Activated naive CD4-positive, alpha-beta T cell treated with anti-CD3 and anti-CD28 coated beads, Interleukin-2, amount 50 U/mL, for 24 hours (primary cell): ENCODE measurements around the gene TRIM37.
"Not testable (repeated sequence)": the region's sequence is repeated elsewhere in the genome, so short reads cannot be mapped to it uniquely, and the experiment has no call there.

Source experiments
- H3K27ac Mint-ChIP-seq: one replicate; pipeline ENCODE4 v1.8.0; 2021; ENCODE audit warnings: mild to moderate bottlenecking, mixed read lengths
- H3K27me3 Mint-ChIP-seq: one replicate; pipeline ENCODE4 v1.8.0; 2021; ENCODE audit warnings: mixed read lengths
- H3K36me3 Mint-ChIP-seq: one replicate; pipeline ENCODE4 v1.8.0; 2021; ENCODE audit warnings: mixed read lengths
- H3K4me1 Mint-ChIP-seq: one replicate; pipeline ENCODE4 v1.8.0; 2021; ENCODE audit warnings: mixed read lengths
- H3K4me3 Mint-ChIP-seq: one replicate; pipeline ENCODE4 v1.8.0; 2021; ENCODE audit warnings: mild to moderate bottlenecking, mixed read lengths
- H3K9me3 Mint-ChIP-seq: one replicate; pipeline ENCODE4 v1.8.0; 2021; ENCODE audit warnings: mixed read lengths

TRIM37 gene

DNA sequence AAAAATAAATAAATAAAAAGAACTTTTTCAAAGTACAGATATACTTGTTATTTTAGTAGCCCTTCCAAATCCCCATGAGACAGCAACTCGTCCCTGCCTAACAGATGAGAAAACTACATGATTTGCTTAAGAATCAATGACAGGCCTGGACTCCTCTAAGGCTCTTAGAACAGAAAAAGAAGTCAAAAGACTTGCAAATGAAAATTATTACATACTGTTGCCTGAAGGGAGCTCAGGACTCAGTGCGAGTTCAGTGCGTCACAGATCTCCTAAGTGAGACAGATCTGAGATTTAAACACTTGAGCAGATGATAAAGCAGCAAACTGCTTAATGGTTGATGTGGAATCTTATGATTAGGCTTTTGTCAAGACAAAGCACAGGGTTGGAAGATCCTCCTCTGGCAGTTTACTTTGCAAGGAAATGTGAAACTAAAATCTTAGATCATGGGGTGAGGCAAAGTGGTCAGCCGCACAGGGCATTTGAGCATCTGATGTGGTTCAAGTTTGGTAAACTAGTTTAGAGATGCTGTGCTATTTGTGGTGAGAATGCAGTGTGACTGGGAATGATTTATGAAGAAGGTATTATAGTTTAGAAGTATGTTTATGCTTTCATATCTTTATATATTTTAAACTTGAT lies 138.1 kb downstream of the TRIM37 start:
- H3K36me3 Mint-ChIP-seq, result peaks cover 1% of the 10 kb centered on the region
- H3K9me3 Mint-ChIP-seq, result no peaks in the 10 kb centered on the region
- H3K27ac Mint-ChIP-seq, result no peak overlapping the region
- H3K4me1 Mint-ChIP-seq, result peaks cover 4% of the 10 kb centered on the region
- H3K4me3 Mint-ChIP-seq, result no peak overlapping the region
- H3K27me3 Mint-ChIP-seq, result no peaks in the 10 kb centered on the region

DNA sequence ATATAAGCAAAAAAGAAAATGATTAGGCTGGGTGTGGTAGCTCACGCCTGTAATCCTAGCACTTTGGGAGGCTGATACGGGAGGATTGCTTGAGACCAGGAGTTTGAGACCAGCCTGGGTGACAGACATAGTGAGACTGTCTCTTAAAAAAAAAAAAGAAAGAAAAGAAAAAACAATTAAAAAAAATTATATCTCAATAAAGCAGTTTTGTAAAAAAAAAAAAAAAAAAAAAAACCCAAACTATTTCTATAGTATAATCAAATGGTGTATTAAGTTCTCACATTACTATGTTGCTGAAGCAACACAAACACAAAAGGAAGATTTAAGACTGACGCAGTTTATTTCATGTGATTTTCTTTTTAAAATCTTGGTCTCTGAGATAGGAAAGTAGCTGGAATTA lies 140.5 kb downstream of the TRIM37 start:
- Mint-ChIP-seq H3K4me1 (peaks cover 4% of the 10 kb centered on the region), H3K36me3 (no peaks in the 10 kb centered on the region), H3K9me3 (no peaks in the 10 kb centered on the region), H3K4me3 (no peak overlapping the region), H3K27me3 (no peaks in the 10 kb centered on the region), H3K27ac (no peak overlapping the region)

DNA sequence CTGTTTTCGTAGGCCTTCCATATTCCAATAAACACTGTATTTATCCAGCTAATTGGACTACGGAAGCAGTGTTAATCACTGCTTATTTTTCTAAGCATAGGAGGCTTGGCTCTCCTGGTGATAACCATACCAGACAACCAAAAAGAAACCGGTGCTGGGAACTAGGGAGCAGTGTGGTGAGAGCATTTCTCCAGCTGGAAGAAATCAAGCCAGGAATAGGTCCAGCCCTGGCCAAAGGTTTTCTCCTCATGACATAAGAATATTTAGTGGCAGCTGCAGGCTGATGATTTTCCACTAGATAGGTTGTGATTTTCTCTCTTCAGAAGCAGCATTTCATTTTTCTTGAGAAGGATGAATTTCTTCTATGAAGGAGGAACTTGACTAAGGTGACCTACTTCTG lies 141.5 kb downstream of the TRIM37 start:
- H3K27me3 Mint-ChIP-seq, result no peaks in the 10 kb centered on the region
- H3K4me1 Mint-ChIP-seq, result peaks cover 4% of the 10 kb centered on the region
- no peaks in the 10 kb centered on the region for H3K9me3 Mint-ChIP-seq
- H3K27ac Mint-ChIP-seq, result no peak overlapping the region
- H3K4me3 Mint-ChIP-seq, result no peak overlapping the region
- H3K36me3 Mint-ChIP-seq, result no peaks in the 10 kb centered on the region

DNA sequence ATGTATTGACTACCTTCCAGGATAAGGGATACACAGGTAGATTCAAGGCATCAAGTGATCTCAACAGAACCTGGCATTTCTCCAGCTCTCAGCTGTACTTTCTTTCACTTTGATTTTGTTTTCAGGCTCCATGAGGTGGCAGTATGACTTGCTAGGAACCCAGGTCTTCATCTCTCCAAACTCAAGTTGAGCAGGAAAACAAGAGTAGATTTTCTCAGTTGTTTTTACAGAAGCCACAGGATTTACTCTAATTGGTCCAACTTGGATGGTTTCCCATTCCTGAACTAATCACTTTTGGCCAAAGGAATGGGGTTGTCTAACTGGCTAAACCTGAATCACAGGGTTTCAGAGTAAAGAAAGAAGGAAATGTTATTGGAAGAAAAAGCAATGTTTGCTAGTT lies 146.6 kb downstream of the TRIM37 start:
- Mint-ChIP-seq H3K9me3 (no peaks in the 10 kb centered on the region), H3K27me3 (peaks cover 3% of the 10 kb centered on the region), H3K36me3 (no peaks in the 10 kb centered on the region), H3K27ac (no peak overlapping the region), H3K4me3 (no peak overlapping the region), H3K4me1 (no peaks in the 10 kb centered on the region)

DNA sequence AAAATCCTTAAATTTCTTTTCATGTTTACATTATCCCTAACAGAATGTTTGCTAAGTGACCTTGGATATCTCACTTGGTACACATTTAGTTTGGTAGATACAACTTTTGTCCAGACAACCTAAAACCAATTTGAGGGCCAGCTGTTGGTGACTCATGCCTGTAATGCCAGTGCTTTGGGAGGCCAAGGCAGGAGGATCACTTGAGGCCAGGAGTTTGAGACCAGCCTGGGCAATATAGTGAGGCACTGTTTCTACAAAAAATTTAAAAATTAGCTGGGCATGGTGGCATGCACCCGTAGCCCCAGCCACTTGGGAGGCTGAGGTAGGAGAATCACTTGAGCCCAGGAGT lies 149.0 kb downstream of the TRIM37 start:
- not testable (repeated sequence) for H3K27ac Mint-ChIP-seq, H3K27me3 Mint-ChIP-seq, H3K9me3 Mint-ChIP-seq, H3K36me3 Mint-ChIP-seq, H3K4me3 Mint-ChIP-seq, H3K4me1 Mint-ChIP-seq

DNA sequence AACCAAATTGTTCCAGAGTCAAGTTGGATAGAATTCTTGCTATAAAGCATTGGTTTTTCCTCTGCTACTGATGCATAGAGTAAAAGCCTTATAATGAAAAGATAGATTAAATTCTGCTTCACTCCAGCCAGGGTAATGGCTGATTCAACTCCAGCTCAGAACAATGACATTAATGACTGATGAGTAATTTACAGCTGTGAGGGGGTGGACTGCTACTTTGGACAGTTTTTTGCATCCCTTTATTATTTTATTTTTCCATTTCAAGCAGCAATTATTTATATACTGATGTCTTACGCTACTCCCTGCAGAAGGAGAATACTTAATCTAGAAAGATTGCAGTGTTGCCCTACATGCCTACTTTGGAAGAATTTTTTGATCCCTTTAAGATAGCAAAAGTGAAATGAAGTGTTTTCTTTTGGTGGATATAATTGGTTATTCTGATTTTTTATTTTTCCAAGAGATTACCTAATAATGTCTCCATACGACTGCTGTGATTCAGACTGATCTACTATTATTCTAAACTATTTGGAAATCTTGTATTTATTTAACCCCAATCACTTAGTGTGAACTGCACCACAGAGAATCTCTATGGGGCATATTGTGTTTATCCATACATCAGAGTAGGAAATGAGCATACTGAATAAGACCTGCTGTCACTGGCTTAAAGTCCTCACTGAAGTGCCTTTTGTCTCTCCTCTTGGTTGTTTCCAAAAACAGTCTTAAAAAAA lies 149.5 kb downstream of the TRIM37 start:
- Mint-ChIP-seq H3K27me3 (peaks cover 3% of the 10 kb centered on the region), H3K4me1 (no peaks in the 10 kb centered on the region), H3K27ac (no peak overlapping the region), H3K9me3 (no peaks in the 10 kb centered on the region), H3K36me3 (no peaks in the 10 kb centered on the region), H3K4me3 (no peak overlapping the region)

DNA sequence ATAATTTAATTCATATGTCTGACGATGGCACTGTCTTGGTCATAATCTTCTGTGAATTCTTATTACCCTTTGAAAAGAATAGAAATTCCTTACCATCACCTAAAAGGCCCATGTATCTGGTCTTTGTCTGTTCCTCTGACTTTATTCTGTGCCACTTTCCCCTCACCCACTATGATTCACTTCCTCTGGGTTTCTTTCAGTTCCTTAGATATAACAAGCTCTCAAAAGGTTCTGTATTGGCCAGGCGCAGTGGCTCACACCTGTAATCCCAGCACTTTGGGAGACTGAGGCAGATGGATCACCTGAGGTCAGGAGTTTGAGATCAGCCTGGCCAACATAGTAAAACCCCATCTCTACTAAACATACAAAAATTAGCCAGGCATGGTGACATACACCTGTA lies 152.3 kb downstream of the TRIM37 start:
- not testable (repeated sequence) for H3K9me3 Mint-ChIP-seq, H3K27me3 Mint-ChIP-seq, H3K4me1 Mint-ChIP-seq, H3K4me3 Mint-ChIP-seq, H3K36me3 Mint-ChIP-seq, H3K27ac Mint-ChIP-seq

DNA sequence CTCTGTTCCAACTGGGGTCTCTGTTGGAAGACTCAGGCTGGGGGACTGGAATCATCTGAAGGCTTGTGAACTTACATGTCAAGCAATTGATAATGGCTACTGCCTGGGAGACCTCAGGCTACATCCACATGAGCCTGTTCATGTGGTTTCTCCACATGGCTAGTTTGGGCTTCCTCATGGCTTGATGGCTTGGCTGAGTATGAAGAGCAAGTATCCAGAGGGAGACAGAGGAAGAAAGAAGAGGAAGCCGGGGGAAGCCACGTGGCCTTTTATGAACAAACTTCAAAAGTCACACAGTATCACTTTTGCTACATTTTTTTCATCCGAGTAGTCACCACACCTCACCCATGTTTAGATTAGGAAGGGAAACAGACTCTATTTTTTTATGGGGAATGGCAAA lies 158.9 kb downstream of the TRIM37 start:
- H3K27ac Mint-ChIP-seq, result no peak overlapping the region
- H3K36me3 Mint-ChIP-seq, result peaks cover 10% of the 10 kb centered on the region
- peaks cover 10% of the 10 kb centered on the region for H3K27me3 Mint-ChIP-seq
- H3K4me3 Mint-ChIP-seq, result no peak overlapping the region
- peaks cover 18% of the 10 kb centered on the region for H3K9me3 Mint-ChIP-seq
- H3K4me1 Mint-ChIP-seq, result no peaks in the 10 kb centered on the region

DNA sequence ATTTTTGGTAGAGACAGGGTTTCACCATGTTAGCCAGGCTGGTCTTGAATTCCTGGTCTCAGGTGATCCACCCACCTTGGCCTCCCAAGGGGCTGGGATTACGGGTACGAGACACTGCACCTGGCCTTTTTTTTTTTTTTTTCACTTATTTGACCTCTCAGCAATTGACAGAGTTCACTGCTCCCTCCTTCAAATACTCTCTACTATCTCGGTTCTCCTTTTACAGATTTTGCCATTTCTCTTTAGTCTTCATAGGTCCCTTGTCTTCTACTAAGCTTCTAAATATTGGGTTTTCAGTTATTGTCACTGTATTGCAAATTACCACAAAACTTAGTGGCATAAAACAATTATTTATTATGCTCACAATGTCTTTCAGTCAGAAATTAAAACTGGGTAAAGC lies 159.3 kb downstream of the TRIM37 start:
- Mint-ChIP-seq H3K4me3 (no peak overlapping the region), H3K4me1 (no peaks in the 10 kb centered on the region), H3K36me3 (peaks cover 10% of the 10 kb centered on the region), H3K27ac (no peak overlapping the region), H3K27me3 (peaks cover 10% of the 10 kb centered on the region), H3K9me3 (peaks cover 18% of the 10 kb centered on the region)

DNA sequence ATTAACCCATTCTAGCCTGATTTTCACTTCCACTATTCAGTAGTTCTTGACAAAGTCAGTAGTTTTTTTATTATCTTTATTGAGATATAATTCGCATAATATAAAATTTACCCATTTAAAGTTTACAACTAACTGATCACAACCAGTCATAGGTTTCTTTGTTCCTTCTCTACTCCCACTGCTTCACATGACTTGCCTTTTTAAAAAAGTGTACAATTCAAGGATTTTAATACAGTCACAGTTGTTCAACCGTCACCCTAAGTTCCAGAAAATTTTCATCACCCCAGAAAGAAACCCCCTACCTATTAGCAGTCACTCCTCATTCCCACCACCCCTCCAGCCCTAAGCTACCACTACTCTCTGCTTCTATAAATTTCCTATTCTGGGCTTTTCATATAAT lies 162.5 kb downstream of the TRIM37 start:
- H3K27me3 Mint-ChIP-seq, result peaks cover 11% of the 10 kb centered on the region
- H3K4me1 Mint-ChIP-seq, result no peaks in the 10 kb centered on the region
- no peak overlapping the region for H3K27ac Mint-ChIP-seq
- H3K4me3 Mint-ChIP-seq, result no peak overlapping the region
- H3K36me3 Mint-ChIP-seq, result peaks cover 6% of the 10 kb centered on the region
- peaks cover 12% of the 10 kb centered on the region for H3K9me3 Mint-ChIP-seq

DNA sequence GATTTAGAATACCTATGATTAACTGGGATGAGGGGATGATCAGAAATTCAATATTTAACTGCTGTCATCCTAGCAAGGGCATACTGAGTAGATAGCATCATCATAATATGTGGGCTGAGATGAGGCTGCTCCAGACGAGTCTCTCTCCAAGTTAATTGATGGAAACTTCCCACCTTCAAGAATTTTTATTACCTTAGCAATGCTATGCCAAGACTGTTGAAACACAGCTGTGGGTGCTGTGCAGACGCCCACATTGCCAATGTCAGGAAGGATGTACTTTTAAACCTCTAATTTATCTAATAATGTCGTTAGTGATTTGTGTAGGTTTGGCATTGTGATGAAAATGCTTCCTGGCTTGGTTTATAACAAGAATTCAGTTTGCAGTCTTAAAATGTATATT lies 170.4 kb downstream of the TRIM37 start:
- Mint-ChIP-seq H3K4me3 (no peak overlapping the region), H3K27ac (no peak overlapping the region), H3K9me3 (no peaks in the 10 kb centered on the region), H3K4me1 (no peaks in the 10 kb centered on the region), H3K27me3 (peaks cover 3% of the 10 kb centered on the region), H3K36me3 (no peaks in the 10 kb centered on the region)

DNA sequence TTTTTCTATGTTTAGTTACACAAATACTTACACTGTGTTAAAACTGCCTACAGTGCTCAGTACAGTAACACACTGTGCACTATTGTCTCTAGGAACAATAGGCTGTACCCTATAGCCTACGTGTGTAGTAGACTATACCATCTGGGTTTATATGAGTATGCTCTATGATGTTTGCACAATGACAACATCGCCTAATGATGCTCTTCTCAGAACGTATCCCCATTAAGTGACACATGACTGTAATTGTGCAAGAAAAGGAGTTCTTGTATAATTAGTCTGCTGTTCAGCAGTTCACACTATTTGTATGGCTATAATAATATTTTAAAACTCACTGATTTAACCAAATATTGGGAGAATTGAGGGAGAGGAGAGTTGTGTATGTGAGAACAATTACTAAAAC lies 173.7 kb downstream of the TRIM37 start:
- Mint-ChIP-seq H3K27ac (no peak overlapping the region), H3K4me3 (no peak overlapping the region), H3K9me3 (no peaks in the 10 kb centered on the region), H3K27me3 (peaks cover 1% of the 10 kb centered on the region), H3K4me1 (no peaks in the 10 kb centered on the region), H3K36me3 (no peaks in the 10 kb centered on the region)
